GM18858 (cell line): ENCODE results near the gene HOXD11.

Experiments
- ATAC-seq: cut with Tn5 transposase; IDR thresholded peaks from one replicate; pipeline ENCODE4 v1.9.1; 2021; ENCODE audit not compliant: unreplicated experiment

The HOXD11 gene

GRCh38 chr2:176130957-176131847 lies 24.1 kb downstream of the HOXD11 start:
- ATAC-seq: no peak

- no peak for ATAC-seq
Measured at GRCh38 chr2:176131848-176132158, 24.7 kb downstream of the HOXD11 start.

DNA sequence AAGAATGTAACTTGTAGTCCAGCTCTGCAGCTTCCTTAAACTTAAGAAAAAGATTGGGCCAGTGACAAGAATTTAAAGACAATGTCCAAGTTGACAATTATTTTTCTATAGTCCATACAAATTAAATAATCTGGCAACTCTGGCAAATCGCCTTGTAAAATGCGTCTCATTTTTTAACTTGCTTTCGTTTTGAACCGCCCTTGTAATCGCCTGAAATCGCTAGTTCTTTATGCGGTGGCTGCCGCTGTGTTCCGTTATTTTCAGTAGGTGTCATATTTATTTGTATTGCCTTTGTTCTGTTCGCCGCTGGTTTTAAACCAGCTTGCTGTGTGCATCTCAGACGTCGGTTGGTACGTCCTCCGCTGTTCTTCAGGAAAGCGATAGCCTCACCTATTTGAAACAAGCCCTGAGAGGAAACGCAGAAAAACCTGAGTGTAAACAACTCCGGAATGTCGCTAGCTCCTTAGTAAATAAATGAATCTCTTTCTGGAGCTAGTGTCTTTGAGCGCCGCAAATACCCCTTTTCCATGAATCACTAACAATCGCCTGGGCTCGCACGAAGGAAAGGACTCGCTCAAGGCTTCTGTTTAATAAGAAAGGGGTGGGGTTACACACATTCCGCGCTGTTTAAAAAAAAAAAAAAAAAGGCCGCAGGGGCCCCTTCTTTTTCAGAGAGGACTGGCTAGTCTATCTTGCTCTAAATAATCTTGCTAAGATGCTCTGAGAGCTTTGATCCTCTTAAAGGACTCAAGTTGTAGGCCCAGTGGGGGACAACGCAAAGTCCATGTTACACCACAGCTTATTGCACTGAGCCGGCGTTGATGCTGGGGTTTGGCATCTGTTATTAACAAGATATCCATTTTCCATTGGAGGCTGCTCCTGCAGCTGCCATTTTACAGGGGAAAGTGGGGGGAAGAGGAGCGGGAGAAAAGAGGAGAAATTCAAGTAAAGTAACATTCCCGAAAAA lies 25.4 kb downstream of the HOXD11 start:
- ATAC-seq: no peak

GRCh38 chr2:176133389-176133788 lies 26.3 kb downstream of the HOXD11 start:
- ATAC-seq: no peak

GRCh38 chr2:176134035-176134434 lies 27.0 kb downstream of the HOXD11 start:
- ATAC-seq: no peak

GRCh38 chr2:176135035-176135440 lies 28.0 kb downstream of the HOXD11 start:
- ATAC-seq: no peak

- no peak for ATAC-seq
Measured at GRCh38 chr2:176136374-176137251, 29.5 kb downstream of the HOXD11 start.

DNA sequence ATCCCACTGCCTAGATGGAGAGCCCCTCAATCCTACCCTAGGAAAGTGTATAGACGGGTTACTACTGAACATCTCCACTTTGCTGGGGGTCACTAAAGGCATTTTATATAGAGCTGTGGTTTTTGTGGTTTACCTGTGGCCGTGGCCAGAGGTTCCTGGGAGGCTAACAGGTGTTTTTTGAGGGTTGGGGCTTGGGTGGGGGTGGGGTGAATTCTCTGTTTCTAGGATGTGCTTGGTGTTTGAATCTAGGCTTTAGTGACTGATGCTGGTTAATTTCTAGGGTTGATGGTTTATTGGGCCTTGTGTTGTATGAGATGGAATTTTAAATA lies 30.1 kb downstream of the HOXD11 start:
- ATAC-seq: no peak

DNA sequence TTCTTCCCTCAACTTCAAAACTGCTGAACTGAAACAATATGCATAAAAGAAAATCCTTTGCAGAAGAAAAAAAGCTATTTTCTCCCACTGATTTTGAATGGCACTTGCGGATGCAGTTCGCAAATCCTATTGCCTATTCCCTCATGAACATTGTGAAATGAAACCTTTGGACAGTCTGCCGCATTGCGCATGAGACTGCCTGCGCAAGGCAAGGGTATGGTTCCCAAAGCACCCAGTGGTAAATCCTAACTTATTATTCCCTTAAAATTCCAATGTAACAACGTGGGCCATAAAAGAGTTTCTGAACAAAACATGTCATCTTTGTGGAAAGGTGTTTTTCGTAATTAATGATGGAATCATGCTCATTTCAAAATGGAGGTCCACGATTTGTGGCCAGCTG lies 30.8 kb downstream of the HOXD11 start:
- no peak for ATAC-seq

DNA sequence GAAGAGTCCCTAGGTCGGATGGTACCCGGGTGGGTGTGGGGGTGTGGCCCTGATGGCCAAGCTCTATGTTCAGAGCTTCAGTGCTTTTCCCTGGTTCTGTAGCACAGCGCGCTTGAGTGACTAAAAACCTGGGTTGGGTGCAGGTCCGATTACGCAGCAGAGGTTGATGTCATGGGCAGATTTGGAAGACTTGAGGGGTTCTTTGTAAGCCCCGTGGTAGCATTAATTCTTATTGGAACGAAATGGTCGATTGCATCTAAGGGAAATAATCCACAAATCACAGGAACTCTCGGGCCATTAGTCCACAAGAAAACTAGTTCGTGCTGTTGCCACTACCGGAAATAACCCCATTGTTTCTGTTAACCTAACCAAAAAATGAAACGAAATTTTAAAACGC lies 31.4 kb downstream of the HOXD11 start:
- no peak for ATAC-seq

- ATAC-seq: no peak
Measured at GRCh38 chr2:176138923-176139660, 32.0 kb downstream of the HOXD11 start.

GRCh38 chr2:176139661-176140512 lies 32.8 kb downstream of the HOXD11 start:
- ATAC-seq: no peak

- ATAC-seq: peak; percentile 83
Measured at GRCh38 chr2:176140513-176141317, 33.6 kb downstream of the HOXD11 start.

DNA sequence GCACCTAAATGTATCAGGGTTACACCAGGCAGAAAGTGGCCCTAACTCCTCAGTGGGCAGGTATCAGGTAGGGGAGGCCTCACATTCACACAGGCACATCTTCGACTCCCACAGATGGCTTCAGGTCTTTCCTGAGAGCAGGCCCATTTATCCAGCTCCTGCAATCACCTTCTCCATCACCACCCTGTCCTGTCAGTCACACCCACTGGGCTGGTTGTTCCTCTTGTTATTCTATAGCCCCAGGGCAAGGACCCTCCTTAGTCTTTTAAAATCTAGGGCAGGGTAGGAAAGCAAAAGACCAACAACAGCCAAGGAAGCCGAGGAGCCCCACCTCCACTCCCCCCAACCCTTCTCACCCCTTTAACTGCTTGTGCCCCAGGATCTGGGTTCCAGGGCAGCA lies 35.2 kb downstream of the HOXD11 start:
- ATAC-seq: no peak

- no peak for ATAC-seq
Measured at GRCh38 chr2:176145085-176145969, 38.2 kb downstream of the HOXD11 start.

- ATAC-seq: no peak
Measured at GRCh38 chr2:176146101-176146500, 39.0 kb downstream of the HOXD11 start.

GRCh38 chr2:176146645-176147044 lies 39.6 kb downstream of the HOXD11 start:
- no peak for ATAC-seq
